H1 (cell line): ENCODE results near the gene APEH. TPM values are rescaled to one million over a fixed set of nuclear protein-coding genes. Genes with fewer than 3 reads are reported as not detected.

Experiments
- CTCF ChIA-PET: fragments of 300-600 bp; sonication (Branson Sonifier 250); formaldehyde crosslinking; loops from one replicate; lab custom pipeline; 2021; ENCODE audit not compliant: partially characterized antibody; lab: Charles Lee
- POLR2A ChIA-PET: fragments of 300-600 bp; sonication (Branson Sonifier 250); formaldehyde crosslinking; loops from one replicate; lab custom pipeline; 2021; ENCODE audit warnings: inconsistent platforms; ENCODE audit not compliant: partially characterized antibody; lab: Charles Lee
- DNase-seq, 2 experiments: peaks; one replicate each; pipeline versions ENCODE4 v3.0.0 to v3.0.0-alpha.2; 2010 to 2022; ENCODE audit warnings: low spot score in 2 of 2, low read depth in 1 of 2, mixed read lengths in 1 of 2
- FAIRE-seq: peaks from 2 replicates; lab custom pipeline; 2011; peaks lifted over from hg19 to GRCh38; lab: Jason Lieb, UNC
- H2AFZ ChIP-seq: 2 replicates; pipeline ENCODE4 v1.8.1; 2012; ENCODE audit warnings: low read length, inconsistent platforms
- H2AK5ac ChIP-seq: 2 replicates; pipeline ENCODE4 v1.6.1; 2013; ENCODE audit warnings: low read depth, low read length
- H2BK120ac ChIP-seq: replicated peaks from 2 replicates; pipeline ENCODE3; 2013; ENCODE audit warnings: low read depth, low read length, inconsistent platforms
- H2BK12ac ChIP-seq: 2 replicates; pipeline ENCODE4 v1.6.1; 2013; ENCODE audit warnings: low read depth, low read length
- H2BK15ac ChIP-seq: 2 replicates; pipeline ENCODE4 v1.6.1; 2013; ENCODE audit warnings: low read length
- H2BK20ac ChIP-seq: 2 replicates; pipeline ENCODE4 v1.6.1; 2013; ENCODE audit warnings: low read length
- H2BK5ac ChIP-seq: 2 replicates; pipeline ENCODE4 v1.6.1; 2013; ENCODE audit warnings: low read depth, low read length
- H3K14ac ChIP-seq: 2 replicates; pipeline ENCODE4 v1.6.1; 2013; ENCODE audit warnings: inconsistent platforms; ENCODE audit not compliant: insufficient read length
- H3K18ac ChIP-seq: 2 replicates; pipeline ENCODE4 v1.6.1; 2013; ENCODE audit warnings: low read length; ENCODE audit errors: extremely low read depth
- H3K23ac ChIP-seq: 2 replicates; pipeline ENCODE4 v1.6.1; 2013; ENCODE audit warnings: inconsistent platforms; ENCODE audit not compliant: insufficient read length
- H3K23me2 ChIP-seq: 2 replicates; pipeline ENCODE4 v1.6.1; 2013; ENCODE audit warnings: low read depth, low read length
- H3K27ac ChIP-seq: 2 replicates; pipeline ENCODE4 v1.6.1; 2011; ENCODE audit warnings: low read depth, low read length, inconsistent platforms
- H3K27me3 ChIP-seq, 4 experiments: replicated peaks in 1 of 4; 1 replicate in 1 of 4; 2 replicates in 3 of 4; pipeline versions ENCODE4 v1.6.1 to v1.8.1; 2011 to 2013; ENCODE audit warnings: low read length in 3 of 4, mild to moderate bottlenecking in 3 of 4, inconsistent platforms in 2 of 4, mixed read lengths in 2 of 4, moderate library complexity in 1 of 4; ENCODE audit not compliant: control insufficient read depth in 3 of 4, insufficient read depth in 3 of 4; ENCODE audit errors: extremely low read depth in 1 of 4
- H3K36me3 ChIP-seq, 4 experiments: 2 replicates each; pipeline versions ENCODE4 v1.6.1 to v1.8.1; 2011 to 2013; ENCODE audit warnings: mild to moderate bottlenecking in 4 of 4, low read length in 3 of 4, moderate library complexity in 2 of 4, control low read depth in 1 of 4, inconsistent platforms in 1 of 4; ENCODE audit not compliant: insufficient read depth in 4 of 4, control insufficient read depth in 2 of 4
- H3K4ac ChIP-seq: replicated peaks from 2 replicates; pipeline ENCODE3; 2013; ENCODE audit warnings: low read length, low read depth, mixed read lengths, inconsistent platforms; ENCODE audit not compliant: insufficient read length
- H3K4me1 ChIP-seq, 4 experiments: replicated peaks in 1 of 4; 1 replicate in 1 of 4; 2 replicates in 3 of 4; pipeline versions ENCODE4 v1.6.1 to v1.8.1; 2011 to 2013; ENCODE audit warnings: low read length in 3 of 4, inconsistent platforms in 2 of 4, mixed read lengths in 1 of 4; ENCODE audit not compliant: insufficient read depth in 4 of 4, control insufficient read depth in 3 of 4
- H3K4me2 ChIP-seq, 2 experiments: 2 replicates each; pipeline versions ENCODE4 v1.6.1 to v1.8.1; 2011 to 2013; ENCODE audit warnings: low read depth in 2 of 2, low read length in 2 of 2, control low read depth in 1 of 2, inconsistent platforms in 1 of 2, mild to moderate bottlenecking in 1 of 2; ENCODE audit not compliant: insufficient read depth in 1 of 2
- H3K4me3 ChIP-seq, 4 experiments: fragments of 200-600, 300-600 bp in 1 of 4; sonication (generic), shearing (Covaris generic), sonication (Bioruptor Twin) in 1 of 4; 2 replicates each; pipeline versions ENCODE4 v1.5.1 to v1.8.1; 2011 to 2016; ENCODE audit warnings: low read length in 4 of 4, low read depth in 3 of 4, control low read depth in 2 of 4, inconsistent platforms in 2 of 4, mild to moderate bottlenecking in 2 of 4, mixed read lengths in 1 of 4, moderate library complexity in 1 of 4; ENCODE audit not compliant: insufficient read depth in 2 of 4; ENCODE audit errors: extremely low read depth in 1 of 4
- H3K56ac ChIP-seq: replicated peaks from 2 replicates; pipeline ENCODE3; 2013; ENCODE audit warnings: low read depth, mild to moderate bottlenecking, mixed read lengths, low read length, inconsistent platforms; ENCODE audit not compliant: insufficient read length
- H3K79me1 ChIP-seq: 2 replicates; pipeline ENCODE4 v1.6.1; 2013; ENCODE audit warnings: low read depth, low read length, control low read depth
- H3K79me2 ChIP-seq, 2 experiments: 2 replicates each; pipeline versions ENCODE4 v1.6.1 to v1.8.1; 2012 to 2013; ENCODE audit warnings: low read length in 2 of 2, mild to moderate bottlenecking in 2 of 2, inconsistent platforms in 1 of 2; ENCODE audit not compliant: insufficient read depth in 2 of 2, control insufficient read depth in 1 of 2
- H3K9ac ChIP-seq, 4 experiments: replicated peaks in 1 of 4; 1 replicate in 1 of 4; 2 replicates in 3 of 4; pipeline versions ENCODE4 v1.6.1 to v1.8.1; 2011 to 2013; ENCODE audit warnings: low read depth in 3 of 4, low read length in 3 of 4, control low read depth in 2 of 4, mild to moderate bottlenecking in 2 of 4, moderate library complexity in 2 of 4, inconsistent platforms in 1 of 4; ENCODE audit errors: extremely low read depth in 1 of 4
- H3K9me3 ChIP-seq, 2 experiments: 2 replicates each; pipeline versions ENCODE4 v1.6.1 to v1.8.1; 2012 to 2013; ENCODE audit warnings: mild to moderate bottlenecking in 2 of 2, moderate library complexity in 2 of 2, control low read depth in 1 of 2, inconsistent platforms in 1 of 2, low read depth in 1 of 2, low read length in 1 of 2, mixed read lengths in 1 of 2; ENCODE audit not compliant: insufficient read depth in 2 of 2
- H4K20me1 ChIP-seq, 2 experiments: replicated peaks in 1 of 2; 2 replicates each; pipeline versions ENCODE3 to v1.8.1; 2011 to 2013; ENCODE audit warnings: inconsistent platforms in 2 of 2, low read length in 2 of 2, mild to moderate bottlenecking in 1 of 2; ENCODE audit not compliant: insufficient read depth in 2 of 2, control insufficient read depth in 1 of 2
- H4K5ac ChIP-seq: 2 replicates; pipeline ENCODE4 v1.6.1; 2013; ENCODE audit warnings: low read length, low read depth, mixed read lengths, inconsistent platforms; ENCODE audit not compliant: insufficient read length
- H4K8ac ChIP-seq: 2 replicates; pipeline ENCODE4 v1.8.0; 2013; ENCODE audit warnings: mild to moderate bottlenecking, moderate library complexity, low read length, inconsistent platforms; ENCODE audit not compliant: insufficient read depth; ENCODE audit errors: extremely low read depth
- H4K91ac ChIP-seq: replicated peaks from 2 replicates; pipeline ENCODE3; 2013; ENCODE audit warnings: low read length, mixed read lengths, inconsistent platforms; ENCODE audit not compliant: insufficient read length
- CEBPB ChIP-seq: IDR thresholded peaks from 2 replicates; pipeline ENCODE4 v1.6.1; 2012; ENCODE audit warnings: low read depth, low read length
- HDAC2 ChIP-seq, 2 experiments: fragments of 300-600 bp in 1 of 2; sonication (generic) in 1 of 2; IDR thresholded peaks; 2 replicates each; pipeline ENCODE4 v1.6.1; 2011 to 2012; ENCODE audit warnings: low read depth in 2 of 2, low read length in 2 of 2, mild to moderate bottlenecking in 2 of 2, moderate library complexity in 2 of 2, borderline replicate concordance in 1 of 2, inconsistent platforms in 1 of 2
- SRF ChIP-seq: IDR thresholded peaks from 2 replicates; pipeline ENCODE4 v1.6.1; 2011; ENCODE audit warnings: mild to moderate bottlenecking, low read depth, low read length, moderate library complexity
- SUZ12 ChIP-seq: fragments of 200-600 bp; sonication (generic); IDR thresholded peaks from 2 replicates; pipeline ENCODE4 v1.6.1; 2012; ENCODE audit warnings: mild to moderate bottlenecking, inconsistent platforms, low read length, moderate library complexity, mixed read lengths
- TCF12 ChIP-seq: IDR thresholded peaks from 2 replicates; pipeline ENCODE4 v1.6.1; 2011; ENCODE audit warnings: low read depth, mild to moderate bottlenecking, low read length
- WGBS, 2 experiments: shearing (Covaris generic) in 1 of 2; methylation state at CpG; one replicate each; pipeline versions ENCODE4 v1.1.6 to v1.1.7; 2013 to 2015; ENCODE audit warnings: low lambda C conversion rate in 2 of 2, mixed read lengths in 2 of 2, inconsistent platforms in 1 of 2, low coverage in 1 of 2, missing lambda C conversion rate in 1 of 2; ENCODE audit not compliant: insufficient replicate concordance in 2 of 2, insufficient coverage in 1 of 2, insufficient read length in 1 of 2; ENCODE audit errors: extremely low coverage in 1 of 2, missing lambda C conversion rate in 1 of 2; 5-methylcytosine and 5-hydroxymethylcytosine counted together
- polyA plus RNA-seq, 7 experiments: library from polyadenylated mRNA; depleted of rRNA in 3 of 7; stranded (reverse) in 5 of 7; unstranded in 2 of 7; fragments of >200 nt in 5 of 7; fragments of 200-250 nt in 2 of 7; gene quantifications; 1 replicate in 5 of 7; 2 replicates in 1 of 7; 4 replicates in 1 of 7; pipeline versions ENCODE4 v1.2.1 to v1.2.3, GENCODE V29; 2011 to 2013; ENCODE audit warnings: missing spikeins in 2 of 7, mixed read lengths in 2 of 7
- total RNA-seq: library from RNA; stranded (reverse); fragmentation: NEBNext Ultra II Directional; extraction: Animal tissue kit (Norgen Biotek cat#: 25700); gene quantifications from 2 replicates; pipeline ENCODE4 v1.2.1, GENCODE V29; 2021
- TF ChIP-seq, protein P1 (sequence below): IDR thresholded peaks from 2 replicates; pipeline ENCODE4 v1.6.1; 2012; ENCODE audit warnings: low read length, inconsistent platforms

APEH gene
- total and polyA plus RNA-seq, 2 of the 8 experiments (the other 6 are each of a cell fraction or from before 2014, with no cell fraction given), result 222 to 260 TPM

DNA sequence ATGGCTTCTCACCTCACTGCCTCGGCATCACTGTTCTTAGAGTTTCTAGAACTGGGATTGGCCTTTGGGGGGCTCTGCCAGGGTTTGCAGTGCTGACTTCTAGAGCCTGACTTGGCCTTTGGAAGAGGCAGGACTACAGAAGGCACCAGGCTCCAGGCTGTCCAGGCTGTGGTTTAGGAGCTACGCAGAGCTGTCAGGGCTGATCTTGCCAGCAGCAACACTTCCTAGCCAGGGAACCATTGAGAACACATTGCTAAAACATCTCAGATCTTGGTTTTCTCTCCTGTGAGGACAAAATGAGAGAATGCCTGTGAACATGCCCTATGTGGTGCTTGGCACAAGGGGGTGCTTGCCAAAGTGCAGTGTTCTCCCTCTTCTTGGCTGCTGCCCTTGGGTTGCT, 34.6 kb upstream of the APEH start:
- no peak overlapping the region for H4K91ac ChIP-seq
- H3K79me1 ChIP-seq, result no peaks in the 10 kb centered on the region
- no peak overlapping the region for H4K8ac ChIP-seq
- H3K4ac ChIP-seq, result no peak overlapping the region
- H3K9me3 ChIP-seq, result no peaks in the 10 kb centered on the region
- CTCF ChIA-PET, result interaction anchor here (0.6 to 5.1 kb wide), 5 partner anchors 15 to 281 kb away, joined by 3 to 39 read pairs (median 3); no protein-coding TSS in a partner anchor
- no peak overlapping the region for H2BK15ac ChIP-seq
- H3K36me3 ChIP-seq, result no peaks in the 10 kb centered on the region; a peak in 1 of 8 replicates
- no peak overlapping the region for H2BK5ac ChIP-seq
- no peak overlapping the region for H3K27ac ChIP-seq
- no peaks in the 10 kb centered on the region for H3K27me3 ChIP-seq
- H2BK12ac ChIP-seq, result no peak overlapping the region
- 74% methylated on average over 2 of the region's 2 CpGs; no CpG with 5 or more reads in 1 of the 2 experiments for WGBS, 2 experiments
- no peak overlapping the region for H4K5ac ChIP-seq
- DNase-seq, result no peak
- H3K4me1 ChIP-seq, result peaks cover 0 to 3% (median 0%) of the 10 kb centered on the region in 4 experiments; a peak in 1 of 7 replicates
- H2BK20ac ChIP-seq, result no peak overlapping the region
- H3K4me2 ChIP-seq, result no peak overlapping the region
- no peaks in the 10 kb centered on the region for H3K23me2 ChIP-seq
- H3K4me3 ChIP-seq, result no peak overlapping the region
- H2BK120ac ChIP-seq, result no peak overlapping the region
- TF ChIP-seq SUZ12 (no peak), CEBPB (no peak), SRF (no peak), TCF12 (no peak), HDAC2 (IDR thresholded peaks at IDR 0.05; ENCODE audit: borderline replicate concordance in 1 of 2, low read depth in 2 of 2, low read length in 2 of 2) (no peak)
- TF ChIP-seq, protein P1, sequence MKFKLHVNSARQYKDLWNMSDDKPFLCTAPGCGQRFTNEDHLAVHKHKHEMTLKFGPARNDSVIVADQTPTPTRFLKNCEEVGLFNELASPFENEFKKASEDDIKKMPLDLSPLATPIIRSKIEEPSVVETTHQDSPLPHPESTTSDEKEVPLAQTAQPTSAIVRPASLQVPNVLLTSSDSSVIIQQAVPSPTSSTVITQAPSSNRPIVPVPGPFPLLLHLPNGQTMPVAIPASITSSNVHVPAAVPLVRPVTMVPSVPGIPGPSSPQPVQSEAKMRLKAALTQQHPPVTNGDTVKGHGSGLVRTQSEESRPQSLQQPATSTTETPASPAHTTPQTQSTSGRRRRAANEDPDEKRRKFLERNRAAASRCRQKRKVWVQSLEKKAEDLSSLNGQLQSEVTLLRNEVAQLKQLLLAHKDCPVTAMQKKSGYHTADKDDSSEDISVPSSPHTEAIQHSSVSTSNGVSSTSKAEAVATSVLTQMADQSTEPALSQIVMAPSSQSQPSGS, result no peak
- TF ChIP-seq, all 59 proteins: peak for 0
- Histone ChIP-seq H3K56ac (no peak overlapping the region), H3K14ac (no peak overlapping the region), H3K79me2 (no peaks in the 10 kb centered on the region), H3K23ac (no peak overlapping the region), H4K20me1 (no peaks in the 10 kb centered on the region), H2AFZ (no peak overlapping the region), H3K18ac (no peak overlapping the region), H3K9ac (no peak overlapping the region), H2AK5ac (no peak overlapping the region)
- POLR2A ChIA-PET, result no interaction called here
- no peak for FAIRE-seq
